Activated CD4-positive, alpha-beta memory T cell treated with anti-CD3 and anti-CD28 coated beads for 36 hours (primary cell): ENCODE results near the gene UGGT1. TPM values are rescaled to one million over a fixed set of nuclear protein-coding genes. Genes with fewer than 3 reads are reported as not detected.

Experiments used
- CTCF ChIA-PET: fragments of 350-600 bp; sonication (Branson Sonifier 250); formaldehyde crosslinking; loops from one replicate; lab custom pipeline; 2021; ENCODE audit warnings: antibody characterized with exemption, inconsistent platforms; lab: Charles Lee
- POLR2A ChIA-PET: fragments of 350-600 bp; sonication (Branson Sonifier 250); formaldehyde crosslinking; loops from one replicate; lab custom pipeline; 2021; ENCODE audit warnings: antibody characterized with exemption; lab: Charles Lee
- DNase-seq: peaks from one replicate; pipeline ENCODE4 v3.0.0-alpha.2; 2020
- H3K27ac Mint-ChIP-seq: one replicate; pipeline ENCODE4 v1.8.0; 2021; ENCODE audit warnings: mixed read lengths
- H3K27me3 Mint-ChIP-seq: one replicate; pipeline ENCODE4 v1.8.0; 2021; ENCODE audit warnings: mixed read lengths
- H3K36me3 Mint-ChIP-seq: one replicate; pipeline ENCODE4 v1.8.0; 2021; ENCODE audit warnings: mixed read lengths
- H3K4me1 Mint-ChIP-seq: one replicate; pipeline ENCODE4 v1.8.0; 2021; ENCODE audit warnings: low read depth, mixed read lengths
- H3K4me3 Mint-ChIP-seq: one replicate; pipeline ENCODE4 v1.8.0; 2021; ENCODE audit warnings: mild to moderate bottlenecking, mixed read lengths
- H3K9me3 Mint-ChIP-seq: one replicate; pipeline ENCODE4 v1.8.0; 2021; ENCODE audit warnings: mixed read lengths
- intact Hi-C: fragments of 100-400 bp; cut with micrococcal nuclease; formaldehyde crosslinking; loops from one replicate; pipeline ENCODE4 v1.15.1; 2023
- total RNA-seq, 2 experiments: library from RNA; stranded (reverse); gene quantifications; one replicate each; pipeline ENCODE4 v1.2.3, GENCODE V29; 2021

UGGT1 gene
- total RNA-seq, 2 experiments from 2014 or later = 50.8 to 53.2 TPM

DNA sequence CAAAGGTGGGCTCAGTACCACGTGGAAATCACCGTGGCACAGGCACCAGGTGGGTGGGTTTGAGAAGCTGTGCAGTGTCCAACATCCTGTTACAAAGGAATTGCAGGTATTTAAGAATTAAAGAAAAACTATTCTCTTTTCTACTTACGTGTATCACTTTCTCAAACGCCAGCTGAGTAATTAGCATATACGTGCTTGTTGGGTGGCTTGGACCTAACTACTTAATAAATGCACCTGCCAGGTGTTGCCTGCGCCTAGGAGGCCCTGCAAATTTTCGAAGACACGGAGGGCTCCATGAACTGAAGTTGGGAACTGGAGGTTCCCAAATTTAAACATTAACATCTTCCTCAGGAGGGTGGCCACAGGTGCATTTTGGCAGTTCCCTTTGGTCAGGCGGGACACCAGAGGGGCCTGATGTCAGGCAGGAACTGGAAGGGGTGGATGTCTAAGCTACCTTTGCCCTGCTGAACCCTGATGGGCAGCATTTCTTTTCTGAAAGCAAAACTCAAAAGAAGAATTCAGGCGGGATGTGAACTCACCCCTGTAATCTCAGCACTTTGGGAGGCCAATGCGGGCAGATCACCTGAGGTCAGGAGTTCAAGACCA is 142.9 kb downstream of the UGGT1 start:
- ChIA-PET CTCF (interaction anchor here (0.6 to 1.8 kb wide), 5 partner anchors 27 to 642 kb away, joined by 3 to 7 read pairs (median 4); no protein-coding TSS in a partner anchor), POLR2A (no interaction called here)
- Mint-ChIP-seq H3K27ac (no peak overlapping the region), H3K36me3 (no peaks in the 10 kb centered on the region), H3K9me3 (no peaks in the 10 kb centered on the region), H3K27me3 (peaks cover 9% of the 10 kb centered on the region), H3K4me1 (peaks cover 2% of the 10 kb centered on the region), H3K4me3 (peak overlapping the region; percentile 68)
- intact Hi-C loops = loop anchor here (1.0 to 10.0 kb wide), 4 partner anchors 37 to 379 kb away; partner anchors contain the start of gene POLR2D
- no peak for DNase-seq

DNA sequence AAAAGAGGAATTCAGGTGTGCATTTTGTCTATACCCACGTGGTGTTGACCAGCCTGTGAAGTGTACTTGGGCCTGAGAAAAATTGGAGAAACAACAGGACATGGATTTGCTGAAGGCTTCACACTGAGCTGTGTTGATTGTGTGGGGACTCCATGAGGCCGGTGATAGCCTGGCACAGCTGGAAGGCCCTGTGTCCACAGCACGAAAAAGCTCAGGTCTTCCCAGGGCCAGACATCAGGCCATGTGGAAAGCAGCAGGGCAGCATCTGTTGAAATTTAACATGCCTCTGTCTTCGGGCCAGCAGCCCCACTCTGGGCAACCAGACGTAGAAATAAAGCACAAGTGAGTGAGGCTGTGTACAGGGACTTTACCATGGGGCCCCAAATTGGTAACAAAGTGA is 143.6 kb downstream of the UGGT1 start:
- POLR2A ChIA-PET = no interaction called here
- no peak for DNase-seq
- Mint-ChIP-seq H3K27ac (no peak overlapping the region), H3K9me3 (no peaks in the 10 kb centered on the region), H3K4me1 (peaks cover 2% of the 10 kb centered on the region), H3K4me3 (no peak overlapping the region), H3K36me3 (no peaks in the 10 kb centered on the region), H3K27me3 (peaks cover 9% of the 10 kb centered on the region)
- CTCF ChIA-PET = interaction anchor here (1.0 to 1.8 kb wide), 3 partner anchors 63 to 643 kb away, joined by 4 to 7 read pairs (median 4); no protein-coding TSS in a partner anchor
- intact Hi-C loops = loop anchor here (5.0 to 10.0 kb wide), 3 partner anchors 37 to 380 kb away; partner anchors contain the start of gene POLR2D

DNA sequence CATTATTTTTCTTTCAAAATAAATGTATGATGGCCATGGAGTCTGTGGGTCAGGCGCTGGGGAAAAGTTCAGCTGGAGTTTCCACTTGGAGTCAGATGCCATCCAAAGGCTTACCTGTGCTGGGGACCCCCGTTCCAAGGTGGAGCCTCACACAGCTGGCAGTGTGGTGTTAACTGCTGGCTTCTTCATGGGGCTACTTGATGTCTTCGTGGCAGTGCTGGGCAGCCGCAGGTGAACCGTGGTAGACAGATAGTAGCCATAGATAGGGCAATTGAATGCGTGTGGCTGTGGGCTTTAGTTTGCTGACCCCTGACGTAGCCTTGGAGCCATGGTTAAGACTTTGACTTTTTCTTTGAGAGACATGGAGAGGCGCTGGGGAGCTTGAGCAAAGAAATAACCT is 144.6 kb downstream of the UGGT1 start:
- DNase-seq = no peak
- Mint-ChIP-seq H3K4me1 (peaks cover 2% of the 10 kb centered on the region), H3K9me3 (no peaks in the 10 kb centered on the region), H3K36me3 (no peaks in the 10 kb centered on the region), H3K27ac (no peak overlapping the region), H3K27me3 (peaks cover 9% of the 10 kb centered on the region), H3K4me3 (no peak overlapping the region)
- ChIA-PET POLR2A (interaction anchor here (0.5 kb wide), 1 partner anchor 70 kb away, joined by 3 read pairs; no protein-coding TSS in a partner anchor), CTCF (no interaction called here)
- intact Hi-C loops = loop anchor here (10.0 kb wide), 1 partner anchor 381 kb away; the partner anchor contains the start of gene POLR2D

DNA sequence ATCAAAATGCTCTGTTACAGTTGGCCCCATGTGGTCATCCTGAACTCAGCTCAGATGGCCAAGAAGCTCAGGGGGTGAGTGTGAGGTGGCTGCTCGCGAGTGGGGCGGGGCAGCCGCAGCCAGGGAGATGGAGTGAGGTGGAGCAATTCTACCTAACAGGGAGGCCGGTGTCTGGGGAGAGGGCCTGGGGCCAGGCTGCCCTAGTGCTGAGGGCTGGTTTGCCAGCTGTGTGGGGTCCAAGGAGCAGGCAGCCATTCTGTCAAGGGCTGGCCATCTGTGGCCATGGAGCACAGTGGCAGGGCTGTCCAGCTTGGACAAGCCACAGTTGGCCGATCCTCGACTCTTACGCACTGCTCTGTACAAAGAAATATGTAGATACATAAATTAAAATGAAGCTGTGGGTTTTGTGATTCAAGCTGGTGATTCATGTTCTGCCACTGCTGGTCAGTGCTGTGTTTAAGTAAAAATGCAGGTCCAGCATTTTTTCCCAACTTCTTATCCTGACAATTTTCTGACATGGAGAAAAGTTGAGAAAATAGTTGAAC is 145.6 kb downstream of the UGGT1 start:
- intact Hi-C loops = loop anchor here (10.0 kb wide), 1 partner anchor 382 kb away; the partner anchor contains the start of gene POLR2D
- DNase-seq = no peak
- Mint-ChIP-seq H3K4me3 (no peak overlapping the region), H3K36me3 (no peaks in the 10 kb centered on the region), H3K27ac (no peak overlapping the region), H3K27me3 (peaks cover 6% of the 10 kb centered on the region), H3K9me3 (no peaks in the 10 kb centered on the region), H3K4me1 (peaks cover 2% of the 10 kb centered on the region)
- ChIA-PET POLR2A (no interaction called here), CTCF (interaction anchor here (0.8 kb wide), 1 partner anchor 21 kb away, joined by 4 read pairs; no protein-coding TSS in a partner anchor)

DNA sequence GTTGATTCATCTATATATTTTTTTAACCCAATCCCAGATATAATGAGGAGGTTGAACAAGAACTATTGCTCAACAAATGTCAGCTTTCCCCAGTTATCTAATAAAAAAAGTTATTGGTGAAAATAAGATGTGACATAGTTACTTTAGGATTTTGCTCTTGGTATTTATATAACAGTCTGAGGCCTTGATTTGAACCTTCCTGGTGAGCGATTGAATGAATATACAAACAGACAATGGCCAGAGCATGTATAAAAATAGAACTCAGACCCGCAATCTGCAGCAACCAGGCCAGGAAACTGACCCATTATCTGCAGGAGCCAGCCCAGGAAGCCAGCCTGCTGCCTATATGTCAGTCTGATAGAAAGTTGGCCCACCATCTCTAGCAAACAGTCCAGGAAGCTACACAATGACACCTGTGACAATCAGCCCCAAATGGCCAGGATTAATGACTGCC is 146.1 kb downstream of the UGGT1 start:
- Mint-ChIP-seq H3K9me3 (no peaks in the 10 kb centered on the region), H3K4me1 (peaks cover 2% of the 10 kb centered on the region), H3K27ac (no peak overlapping the region), H3K4me3 (no peak overlapping the region), H3K36me3 (no peaks in the 10 kb centered on the region), H3K27me3 (peaks cover 6% of the 10 kb centered on the region)
- ChIA-PET POLR2A (no interaction called here), CTCF (interaction anchor here (0.8 kb wide), 1 partner anchor 22 kb away, joined by 4 read pairs; no protein-coding TSS in a partner anchor)
- DNase-seq = no peak
- intact Hi-C loops = loop anchor here (10.0 kb wide), 1 partner anchor 382 kb away; the partner anchor contains the start of gene POLR2D

DNA sequence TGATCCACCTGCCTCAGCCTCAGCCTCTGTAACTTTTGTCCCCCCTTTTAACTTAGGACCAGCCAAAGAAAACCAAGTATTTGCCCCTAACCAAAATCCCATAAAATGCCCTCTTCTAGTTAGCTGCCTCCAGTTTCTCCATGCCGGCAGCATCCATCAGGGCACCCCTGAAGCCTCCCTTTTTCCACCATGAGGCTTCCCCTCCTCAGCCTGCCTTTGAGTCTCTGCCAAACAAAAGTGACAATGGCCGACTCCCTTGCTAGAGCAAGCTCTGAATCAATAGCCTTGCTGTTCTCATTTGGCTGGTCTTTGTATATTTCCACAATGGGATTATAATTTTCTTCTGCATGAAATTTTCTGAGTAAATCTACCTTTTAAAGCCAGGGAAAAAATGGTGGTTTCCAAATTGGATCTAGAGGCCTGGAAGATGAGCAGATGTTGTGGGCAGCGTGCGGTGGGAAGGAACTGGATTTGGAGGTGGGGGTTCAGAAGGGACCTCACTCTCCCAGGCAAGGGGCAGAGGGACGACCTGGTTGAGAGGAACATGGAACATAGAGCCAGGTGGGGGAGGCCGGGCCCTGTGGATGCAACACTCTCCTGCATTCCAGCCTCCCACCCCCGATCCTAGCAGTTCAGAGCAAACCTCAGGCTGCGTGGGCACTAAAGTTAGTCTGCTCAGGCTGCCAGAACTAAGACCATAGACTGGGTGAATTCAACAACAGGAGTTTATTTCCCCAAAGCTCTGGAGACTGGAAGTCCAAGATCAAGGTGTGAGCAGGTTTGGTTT is 147.1 kb downstream of the UGGT1 start:
- H3K4me3 Mint-ChIP-seq = no peak overlapping the region
- DNase-seq = no peak
- H3K27ac Mint-ChIP-seq = no peak overlapping the region
- ChIA-PET CTCF (no interaction called here), POLR2A (no interaction called here)
- H3K36me3 Mint-ChIP-seq = no peaks in the 10 kb centered on the region
- intact Hi-C loops = loop anchor here (10.0 kb wide), 1 partner anchor 383 kb away; the partner anchor contains the start of gene POLR2D
- no peaks in the 10 kb centered on the region for H3K9me3 Mint-ChIP-seq
- H3K27me3 Mint-ChIP-seq = peaks cover 5% of the 10 kb centered on the region
- peaks cover 2% of the 10 kb centered on the region for H3K4me1 Mint-ChIP-seq

DNA sequence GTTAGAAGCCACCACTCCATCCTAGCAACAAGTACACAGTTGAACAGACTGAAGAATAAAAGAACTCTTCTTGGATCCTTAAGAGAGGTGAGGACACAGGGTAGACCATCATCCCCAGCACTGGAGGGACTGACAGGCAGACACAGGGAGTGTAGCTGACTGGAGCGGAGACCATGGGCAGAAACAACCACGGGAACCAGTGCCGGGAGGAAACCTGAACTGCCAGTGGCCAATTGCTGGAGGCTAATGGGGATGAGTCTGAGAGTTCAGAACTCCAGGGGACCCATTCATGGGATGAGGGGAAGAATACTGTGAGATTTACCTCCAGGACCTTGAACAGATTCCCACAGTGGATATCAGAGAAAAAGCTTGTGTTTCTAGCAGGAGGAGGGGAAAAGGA is 150.9 kb downstream of the UGGT1 start:
- DNase-seq = no peak
- Mint-ChIP-seq H3K4me3 (no peak overlapping the region), H3K27ac (no peak overlapping the region), H3K9me3 (no peaks in the 10 kb centered on the region), H3K27me3 (peaks cover 3% of the 10 kb centered on the region), H3K36me3 (no peaks in the 10 kb centered on the region), H3K4me1 (peaks cover under 1% of the 10 kb centered on the region)
- ChIA-PET CTCF (no interaction called here), POLR2A (no interaction called here)
- intact Hi-C loops = no loop called here

Other genes starting within 250 kb of the UGGT1 start
- gene POLR2D, start 233.0 kb upstream of the UGGT1 start, total RNA-seq = 10 to 100 TPM; 56.1 to 57.1 TPM
- 10 to 100 TPM; 14.3 to 15.0 TPM for gene AMMECR1L, start 205.2 kb upstream of the UGGT1 start, total RNA-seq
- 10 to 100 TPM; 21.8 to 25.7 TPM for gene SAP130, start 63.1 kb upstream of the UGGT1 start, total RNA-seq
- gene HS6ST1, start 227.7 kb downstream of the UGGT1 start, total RNA-seq = 1 to 10 TPM; 9.1 to 9.6 TPM